Left ventricle myocardium inferior (tissue), 1 donor: ENCODE results near the gene NR0B2. TPM values are rescaled to one million over a fixed set of nuclear protein-coding genes. Genes with fewer than 3 reads are reported as not detected.
"Not testable (repeated sequence)": the region's sequence is repeated elsewhere in the genome, so short reads cannot be mapped to it uniquely, and the experiment has no call there.

Experiments used
- DNase-seq: peaks from one replicate; pipeline ENCODE4 v3.0.0-alpha.2; 2020
- H3K27ac ChIP-seq: fragments of 200-600 bp; replicated peaks from 2 replicates; pipeline ENCODE4 v1.8.0; 2021
- H3K27me3 ChIP-seq: fragments of 200-600 bp; 2 replicates; pipeline ENCODE4 v1.8.0; 2021; ENCODE audit warnings: low read depth
- H3K36me3 ChIP-seq: fragments of 200-600 bp; 2 replicates; pipeline ENCODE4 v1.8.0; 2021
- H3K4me1 ChIP-seq: fragments of 200-600 bp; 2 replicates; pipeline ENCODE4 v1.8.0; 2021
- H3K4me3 ChIP-seq: fragments of 200-600 bp; 2 replicates; pipeline ENCODE4 v1.8.0; 2021; ENCODE audit warnings: mild to moderate bottlenecking, moderate library complexity
- H3K9me3 ChIP-seq: fragments of 200-600 bp; replicated peaks from 2 replicates; pipeline ENCODE4 v1.8.0; 2021
- CTCF ChIP-seq: fragments of 200-600 bp; IDR thresholded peaks from 2 replicates; pipeline ENCODE4 v1.8.0; 2021; ENCODE audit warnings: antibody characterized with exemption, mild to moderate bottlenecking, borderline replicate concordance
- intact Hi-C: fragments of 100-400 bp; cut with micrococcal nuclease; formaldehyde crosslinking; loops from one replicate; pipeline ENCODE4 v1.11.0; 2022
- total RNA-seq: library from RNA; stranded (reverse); fragmentation: NEBNext Ultra II Directional; extraction: Animal tissue kit (Norgen Biotek cat#: 25700); gene quantifications from one replicate; pipeline ENCODE4 v1.2.1, GENCODE V29; 2021
- donor health status: DM: no; HTN: yes; CAD: no; lungs with severe emphysema.

Gene NR0B2
- total RNA-seq, 1 donor from 2014 or later, result 7.2 TPM

GRCh38 chr1:26951216-26951615 is 37.4 kb upstream of the NR0B2 start:
- Histone ChIP-seq H3K27me3 (peaks cover 5% of the 10 kb centered on the region), H3K27ac (no peak overlapping the region), H3K4me3 (no peak overlapping the region), H3K36me3 (peaks cover 10% of the 10 kb centered on the region), H3K9me3 (peaks cover 8% of the 10 kb centered on the region), H3K4me1 (peaks cover 29% of the 10 kb centered on the region)
- DNase-seq, result no peak
- intact Hi-C loops, result no loop called here
- TF ChIP-seq CTCF, result no peak

DNA sequence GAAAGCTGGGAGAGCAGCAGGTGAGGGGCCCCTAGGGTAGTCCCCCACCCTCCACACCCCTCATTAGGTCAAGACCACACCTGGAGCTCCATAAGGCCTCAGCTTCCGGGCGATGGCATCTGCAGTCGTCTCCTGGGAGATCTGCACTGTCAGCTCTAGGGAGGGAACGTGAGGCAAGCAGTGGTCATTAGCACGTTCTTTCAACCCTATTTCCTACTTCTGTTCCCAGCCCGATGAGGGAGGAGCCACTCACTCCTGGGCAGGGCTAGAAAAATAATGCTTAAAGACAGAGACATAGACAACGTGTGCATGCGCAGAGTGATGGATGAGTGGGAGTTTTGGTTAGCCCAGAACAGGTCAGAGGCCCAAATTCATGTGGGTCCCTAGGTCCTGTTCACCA is 36.8 kb upstream of the NR0B2 start:
- Histone ChIP-seq H3K36me3 (peaks cover 16% of the 10 kb centered on the region), H3K9me3 (peaks cover 2% of the 10 kb centered on the region), H3K4me1 (peaks cover 35% of the 10 kb centered on the region), H3K27me3 (peaks cover 3% of the 10 kb centered on the region), H3K4me3 (no peak overlapping the region), H3K27ac (no peak overlapping the region)
- intact Hi-C loops, result no loop called here
- TF ChIP-seq CTCF, result no peak
- no peak for DNase-seq

DNA sequence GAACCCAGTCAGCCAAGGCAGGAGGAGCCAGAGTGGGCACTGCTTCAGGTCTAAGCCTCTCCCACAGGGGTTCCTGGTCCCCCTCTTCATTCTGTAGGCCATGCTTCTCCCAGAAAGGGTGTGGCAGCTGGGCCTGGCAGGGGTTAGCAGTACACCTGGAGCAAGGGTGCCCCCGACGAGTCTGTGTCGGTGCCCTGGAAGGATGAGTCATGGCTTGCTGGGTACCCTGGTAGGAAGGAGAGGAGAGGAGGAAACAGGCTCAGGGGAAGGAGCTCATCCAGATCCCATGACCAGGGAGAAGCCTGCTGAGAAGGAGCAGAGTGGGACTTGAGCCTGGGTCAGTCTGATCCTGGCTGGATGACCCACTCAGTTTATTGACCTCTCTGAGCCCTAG is 36.1 kb upstream of the NR0B2 start:
- TF ChIP-seq CTCF, result no peak
- intact Hi-C loops, result no loop called here
- no peaks in the 10 kb centered on the region for H3K9me3 ChIP-seq
- H3K36me3 ChIP-seq, result peaks cover 23% of the 10 kb centered on the region
- peaks cover 3% of the 10 kb centered on the region for H3K27me3 ChIP-seq
- DNase-seq, result no peak
- peak overlapping the region; percentile 69 for H3K27ac ChIP-seq
- H3K4me1 ChIP-seq, result peaks cover 42% of the 10 kb centered on the region
- no peak overlapping the region for H3K4me3 ChIP-seq

- peaks cover 29% of the 10 kb centered on the region for H3K36me3 ChIP-seq
- H3K4me3 ChIP-seq, result no peak overlapping the region
- peaks cover 47% of the 10 kb centered on the region for H3K4me1 ChIP-seq
- TF ChIP-seq CTCF, result no peak
- H3K27me3 ChIP-seq, result peaks cover 3% of the 10 kb centered on the region
- no peaks in the 10 kb centered on the region for H3K9me3 ChIP-seq
- intact Hi-C loops, result no loop called here
- peak overlapping the region; percentile 69 for H3K27ac ChIP-seq
- no peak for DNase-seq
Observed at GRCh38 chr1:26949266-26949925, 35.6 kb upstream of the NR0B2 start.

DNA sequence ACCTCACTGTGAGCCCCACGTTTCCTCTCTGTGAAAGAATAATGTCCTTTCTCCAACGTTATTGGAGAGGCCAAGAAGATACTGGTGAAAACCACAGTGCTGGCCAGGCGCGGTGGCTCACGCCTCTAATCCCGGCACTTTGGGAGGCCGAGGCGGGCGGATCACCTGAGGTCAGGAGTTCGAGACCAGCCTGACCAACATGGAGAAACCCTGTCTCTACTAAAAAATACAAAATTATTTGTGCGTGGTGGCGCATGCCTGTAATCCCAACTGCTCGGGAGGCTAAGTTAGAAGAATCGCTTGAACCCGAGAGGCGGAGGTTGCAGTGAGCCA is 34.9 kb upstream of the NR0B2 start:
- Histone ChIP-seq H3K4me1 (peaks cover 48% of the 10 kb centered on the region), H3K36me3 (peaks cover 36% of the 10 kb centered on the region), H3K27ac (peak overlapping the region; percentile 69)
- H3K4me3 ChIP-seq, H3K27me3 ChIP-seq, H3K9me3 ChIP-seq, intact Hi-C loops, DNase-seq: not testable (repeated sequence)

DNA sequence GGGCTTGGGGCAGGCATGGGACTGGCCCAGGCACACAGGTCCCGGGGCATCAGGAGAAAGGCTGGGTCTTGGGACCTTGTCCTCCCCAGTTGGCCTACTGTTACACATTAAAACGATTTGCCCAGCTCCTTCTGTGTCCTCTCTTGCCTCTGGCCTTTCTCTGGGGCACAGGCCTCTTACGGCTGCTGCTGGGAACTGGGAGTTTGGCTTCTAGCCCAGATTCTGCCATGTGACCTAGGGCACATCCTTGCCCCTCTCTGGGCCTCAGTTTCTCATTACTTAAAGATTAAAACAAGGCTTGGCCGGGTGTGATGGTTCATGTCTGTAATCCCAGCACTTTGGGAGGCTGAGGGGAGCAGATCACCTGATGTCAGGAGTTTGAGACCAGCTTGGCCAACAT is 32.5 kb upstream of the NR0B2 start:
- no peak overlapping the region for H3K4me3 ChIP-seq
- intact Hi-C loops, result no loop called here
- peaks cover 60% of the 10 kb centered on the region for H3K36me3 ChIP-seq
- no peaks in the 10 kb centered on the region for H3K9me3 ChIP-seq
- no peak for DNase-seq
- peak overlapping the region; percentile 72 for H3K27ac ChIP-seq
- TF ChIP-seq CTCF, result no peak
- H3K27me3 ChIP-seq, result no peaks in the 10 kb centered on the region
- peaks cover 62% of the 10 kb centered on the region for H3K4me1 ChIP-seq
